Measurements from ENCODE around the gene TM4SF5. TPM values are rescaled to one million over a fixed set of nuclear protein-coding genes. Genes with fewer than 3 reads are reported as not detected.

Gene TM4SF5
- total RNA-seq, 1 donor, result not detected

- H3K4me1 ChIP-seq (ENCODE audit: insufficient read depth, low read length), result peaks cover 30% of the 10 kb centered on the region
- DNase-seq (ENCODE audit: insufficient read length, low spot score, missing footprints), result peak; percentile 99
- H3K4me3 ChIP-seq (ENCODE audit: insufficient read depth, low read length), result peak overlapping the region; percentile 79
- no peaks in the 10 kb centered on the region for H3K36me3 ChIP-seq (ENCODE audit: insufficient read depth, low read length)
- no peaks in the 10 kb centered on the region for H3K9me3 ChIP-seq (ENCODE audit: low read depth, low read length)
- peak; percentile 46 for TF ChIP-seq CTCF (IDR thresholded peaks at IDR 0.05; ENCODE audit: extremely low read depth, low read depth, low read length)
- peak overlapping the region; percentile 82 for H3K4me2 ChIP-seq (ENCODE audit: insufficient read depth, low read length)
- H3K79me2 ChIP-seq (ENCODE audit: insufficient read depth, low read length), result no peaks in the 10 kb centered on the region
- H4K20me1 ChIP-seq (ENCODE audit: insufficient read depth, low read length), result no peaks in the 10 kb centered on the region
- peak overlapping the region; percentile 74 for H3K27ac ChIP-seq (ENCODE audit: low read depth, low read length)
- H2AFZ ChIP-seq (ENCODE audit: low read length), result peak overlapping the region; percentile 80
- H3K27me3 ChIP-seq (ENCODE audit: insufficient read depth, low read length), result peaks cover 10% of the 10 kb centered on the region
These were observed 18.4 kb downstream of the TM4SF5 start for GRCh38 chr17:4789951-4790704.

- H3K4me3 ChIP-seq (ENCODE audit: insufficient read depth, low read length), result peak overlapping the region; percentile 79
- no peaks in the 10 kb centered on the region for H3K79me2 ChIP-seq (ENCODE audit: insufficient read depth, low read length)
- H3K36me3 ChIP-seq (ENCODE audit: insufficient read depth, low read length), result no peaks in the 10 kb centered on the region
- peak overlapping the region; percentile 74 for H3K27ac ChIP-seq (ENCODE audit: low read depth, low read length)
- no peaks in the 10 kb centered on the region for H3K9me3 ChIP-seq (ENCODE audit: low read depth, low read length)
- H3K4me2 ChIP-seq (ENCODE audit: insufficient read depth, low read length), result peak overlapping the region; percentile 82
- H2AFZ ChIP-seq (ENCODE audit: low read length), result peak overlapping the region; percentile 80
- no peak for TF ChIP-seq CTCF (IDR thresholded peaks at IDR 0.05; ENCODE audit: extremely low read depth, low read depth, low read length)
- no peak for DNase-seq (ENCODE audit: insufficient read length, low spot score, missing footprints)
- H3K27me3 ChIP-seq (ENCODE audit: insufficient read depth, low read length), result peaks cover 4% of the 10 kb centered on the region
- no peaks in the 10 kb centered on the region for H4K20me1 ChIP-seq (ENCODE audit: insufficient read depth, low read length)
- H3K4me1 ChIP-seq (ENCODE audit: insufficient read depth, low read length), result peaks cover 29% of the 10 kb centered on the region
These were observed 19.0 kb downstream of the TM4SF5 start for GRCh38 chr17:4790705-4791088.

- Histone ChIP-seq H3K79me2 (ENCODE audit: insufficient read depth, low read length) (peaks cover 22% of the 10 kb centered on the region), H3K9me3 (ENCODE audit: low read depth, low read length) (no peaks in the 10 kb centered on the region), H3K4me3 (ENCODE audit: insufficient read depth, low read length) (no peak overlapping the region)
These were observed 23.5 kb downstream of the TM4SF5 start for GRCh38 chr17:4795168-4795567.

More at GRCh38 chr17:4795168-4795567, 23.5 kb downstream of the TM4SF5 start:
- no peak overlapping the region for H3K27ac ChIP-seq (ENCODE audit: low read depth, low read length)
- TF ChIP-seq CTCF (IDR thresholded peaks at IDR 0.05; ENCODE audit: extremely low read depth, low read depth, low read length), result no peak
- H3K36me3 ChIP-seq (ENCODE audit: insufficient read depth, low read length), result peaks cover 18% of the 10 kb centered on the region
- DNase-seq (ENCODE audit: insufficient read length, low spot score, missing footprints), result no peak
- no peaks in the 10 kb centered on the region for H3K27me3 ChIP-seq (ENCODE audit: insufficient read depth, low read length)
- H3K4me2 ChIP-seq (ENCODE audit: insufficient read depth, low read length), result no peak overlapping the region
- peak overlapping the region; percentile 67 for H2AFZ ChIP-seq (ENCODE audit: low read length)
- peaks cover 8% of the 10 kb centered on the region for H4K20me1 ChIP-seq (ENCODE audit: insufficient read depth, low read length)
- peaks cover 11% of the 10 kb centered on the region for H3K4me1 ChIP-seq (ENCODE audit: insufficient read depth, low read length)

Data from osteoblast (primary cell).